GM21381 (cell line): ENCODE results near the gene SH3GL2.

Experiments used
- ATAC-seq: cut with Tn5 transposase; IDR thresholded peaks from one replicate; pipeline ENCODE4 v1.9.1; 2021; ENCODE audit warnings: mild to moderate bottlenecking, moderate library complexity; ENCODE audit not compliant: unreplicated experiment

Gene SH3GL2

GRCh38 chr9:17609312-17610005 is 30.6 kb downstream of the SH3GL2 start:
- ATAC-seq, result no peak

GRCh38 chr9:17611342-17611741 is 32.5 kb downstream of the SH3GL2 start:
- no peak for ATAC-seq

DNA sequence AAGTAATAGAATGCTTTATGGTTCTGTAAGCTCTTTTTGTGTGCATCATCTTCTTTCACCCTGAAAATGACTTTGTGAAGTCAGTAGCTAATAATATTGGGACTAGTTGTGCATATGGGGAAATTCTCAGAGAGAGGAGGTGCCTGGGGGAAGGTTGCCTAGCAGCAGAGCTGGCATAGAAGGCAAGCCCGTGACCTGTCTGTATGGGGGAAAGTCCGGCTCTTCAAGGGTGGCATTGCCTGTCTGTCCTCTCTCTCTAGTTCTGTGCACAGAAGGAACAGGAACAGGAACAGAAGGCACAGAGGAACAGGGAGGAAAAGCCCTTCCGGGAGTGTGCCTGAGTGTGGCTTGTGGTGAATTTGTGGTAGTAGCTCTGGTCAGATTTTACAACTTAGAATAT is 33.1 kb downstream of the SH3GL2 start:
- no peak for ATAC-seq

- no peak for ATAC-seq
Measured at GRCh38 chr9:17613758-17614157, 34.9 kb downstream of the SH3GL2 start.

GRCh38 chr9:17614250-17614649 is 35.4 kb downstream of the SH3GL2 start:
- ATAC-seq, result no peak

DNA sequence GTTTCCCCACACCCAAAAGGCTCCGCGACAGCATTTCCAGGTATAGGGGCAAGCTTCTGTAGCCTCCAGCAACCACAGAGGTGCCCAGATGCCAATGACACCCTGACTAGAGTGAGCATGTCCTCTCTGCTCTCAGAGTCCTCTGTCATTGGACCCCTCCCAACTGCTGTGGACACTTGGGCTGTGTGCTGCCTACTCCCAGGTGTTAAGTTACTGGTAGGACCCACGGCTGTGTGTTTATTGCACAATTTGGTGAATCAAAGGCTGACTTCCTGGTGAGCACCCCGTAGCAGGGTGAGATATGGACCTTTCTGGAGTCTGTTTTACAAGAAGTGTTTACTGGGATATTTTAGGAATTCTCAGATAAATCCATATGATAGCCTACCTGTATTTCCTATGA is 36.0 kb downstream of the SH3GL2 start:
- ATAC-seq, result no peak

DNA sequence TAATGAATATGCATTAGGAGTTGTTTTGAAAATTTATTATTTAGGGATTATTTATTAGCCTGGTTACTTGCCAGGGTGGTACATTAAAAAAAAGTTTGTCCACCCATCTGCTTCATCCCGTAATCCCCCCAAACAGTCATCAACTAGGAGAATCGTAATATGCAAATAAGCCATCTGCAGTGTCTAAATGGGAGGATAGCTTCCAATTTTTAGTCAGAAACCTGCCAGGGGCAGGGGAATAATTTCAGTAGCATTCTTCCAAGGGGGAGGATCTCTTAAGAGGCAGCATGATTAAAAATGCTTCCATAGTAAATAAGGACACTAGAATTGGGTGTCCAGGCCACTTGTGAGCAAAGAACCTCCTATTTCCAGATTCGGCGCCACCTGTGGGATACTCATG is 43.3 kb downstream of the SH3GL2 start:
- ATAC-seq, result no peak

- no peak for ATAC-seq
Measured at GRCh38 chr9:17622749-17623148, 43.9 kb downstream of the SH3GL2 start.

GRCh38 chr9:17623965-17624364 is 45.1 kb downstream of the SH3GL2 start:
- ATAC-seq, result no peak

DNA sequence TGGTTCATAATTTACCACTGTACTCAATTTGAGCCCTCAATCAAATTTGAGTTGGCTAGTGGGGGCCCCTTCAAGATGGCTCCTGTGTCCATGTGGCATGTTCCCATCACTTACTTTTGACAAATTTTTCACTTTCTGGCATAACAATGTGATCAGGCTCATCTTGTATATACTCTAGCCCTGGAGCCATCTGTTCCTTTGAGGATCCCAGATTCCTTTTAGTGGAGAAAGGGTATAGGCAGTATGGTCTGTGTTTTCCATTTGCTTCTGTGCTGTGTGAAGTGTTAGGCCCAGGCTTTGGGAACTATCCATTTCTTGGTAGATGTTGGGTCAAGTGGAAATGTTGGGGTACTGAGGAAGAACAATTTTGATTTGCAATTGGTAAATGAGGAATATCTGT is 45.7 kb downstream of the SH3GL2 start:
- no peak for ATAC-seq

DNA sequence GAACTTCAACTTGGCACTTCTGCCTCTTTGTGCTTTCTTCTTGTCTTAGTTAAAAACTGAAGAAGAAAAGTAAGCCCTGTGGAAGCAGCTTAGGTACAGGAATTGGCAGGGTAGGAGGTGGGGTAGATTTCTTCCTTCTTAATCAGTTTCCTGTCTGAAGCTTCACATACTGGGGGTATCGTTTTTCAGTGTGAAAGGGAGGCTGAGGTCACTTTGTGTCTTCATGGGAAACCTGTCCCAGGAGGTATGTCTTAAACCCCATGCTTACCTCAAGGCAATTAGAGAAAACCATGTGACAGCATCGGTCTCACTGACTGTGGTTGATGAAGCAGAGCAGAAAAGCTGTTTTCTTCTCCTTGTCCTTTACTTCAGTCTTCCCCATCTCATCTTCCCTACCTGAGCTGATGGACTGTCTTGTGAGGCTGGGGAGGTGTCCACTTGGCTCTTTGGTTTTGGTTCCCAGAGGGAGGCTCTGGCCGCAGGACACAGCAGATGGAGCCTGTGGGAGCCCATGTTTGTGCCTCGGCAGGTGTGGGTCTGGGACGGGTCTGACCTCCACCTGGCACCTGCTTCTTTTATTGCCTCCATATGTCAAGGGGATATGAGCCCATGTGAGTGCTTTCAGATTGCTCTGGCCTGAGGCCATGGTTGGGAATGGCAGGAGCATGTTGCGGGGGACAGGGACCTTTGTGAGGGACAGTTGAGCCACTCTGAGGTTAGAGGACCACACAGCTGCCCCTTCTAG is 47.0 kb downstream of the SH3GL2 start:
- no peak for ATAC-seq

DNA sequence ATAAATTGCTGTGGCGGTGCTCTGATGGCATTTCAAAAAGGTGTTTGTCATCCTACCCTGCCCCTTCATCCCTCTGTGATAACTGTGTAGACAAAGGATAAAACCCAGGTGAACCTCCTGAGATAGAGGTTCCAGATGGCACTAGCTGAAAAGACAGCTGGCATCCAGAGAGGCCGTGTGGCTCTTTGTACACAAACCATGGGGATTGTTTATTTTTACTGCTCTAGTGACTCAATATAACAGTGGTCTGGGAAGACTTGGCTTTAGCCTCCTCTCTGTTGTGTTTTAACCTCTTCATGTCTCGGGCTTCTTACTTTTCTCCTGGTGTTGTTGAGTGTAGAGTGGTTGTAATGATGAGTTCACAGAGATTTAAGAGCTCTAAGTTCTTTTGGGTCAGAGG is 48.8 kb downstream of the SH3GL2 start:
- no peak for ATAC-seq

DNA sequence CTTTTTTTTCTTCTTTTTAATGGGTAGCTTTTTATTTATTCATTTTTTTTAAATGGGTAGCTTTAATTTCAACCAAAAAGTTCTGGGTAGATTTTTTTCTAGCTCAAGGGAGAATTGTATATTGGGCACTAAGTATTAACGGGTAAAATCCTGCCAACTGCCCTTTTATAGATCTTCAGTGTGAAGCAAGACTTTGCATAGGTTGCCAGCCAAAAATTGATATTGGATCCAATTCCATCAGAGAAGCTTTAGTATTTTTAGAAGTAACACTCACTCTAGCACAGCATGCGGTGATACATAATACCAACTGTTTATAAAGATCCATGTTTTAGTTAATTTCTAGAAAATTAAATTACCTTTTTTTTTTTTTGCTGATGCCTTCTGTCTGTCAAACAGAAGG is 49.8 kb downstream of the SH3GL2 start:
- ATAC-seq, result no peak

DNA sequence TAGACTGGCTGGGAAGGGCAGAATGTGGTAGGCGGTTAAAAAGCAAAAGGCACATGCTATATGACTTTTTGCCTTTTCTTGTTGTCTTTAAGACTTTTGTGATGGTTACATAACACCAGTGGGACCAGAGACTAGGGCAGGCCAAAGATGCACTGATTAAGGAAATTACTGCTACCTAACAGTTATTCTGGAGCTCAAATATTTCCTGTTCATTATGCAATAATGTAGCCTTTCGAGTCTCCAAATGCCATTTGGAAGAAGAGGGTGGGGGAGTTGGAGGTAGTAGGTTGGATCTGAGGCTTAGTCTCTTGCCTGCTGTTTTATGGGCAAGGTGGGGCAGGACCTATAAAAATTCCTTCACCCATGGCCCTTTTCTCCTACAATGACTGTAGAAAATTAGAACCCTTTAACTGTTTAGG is 51.7 kb downstream of the SH3GL2 start:
- no peak for ATAC-seq

DNA sequence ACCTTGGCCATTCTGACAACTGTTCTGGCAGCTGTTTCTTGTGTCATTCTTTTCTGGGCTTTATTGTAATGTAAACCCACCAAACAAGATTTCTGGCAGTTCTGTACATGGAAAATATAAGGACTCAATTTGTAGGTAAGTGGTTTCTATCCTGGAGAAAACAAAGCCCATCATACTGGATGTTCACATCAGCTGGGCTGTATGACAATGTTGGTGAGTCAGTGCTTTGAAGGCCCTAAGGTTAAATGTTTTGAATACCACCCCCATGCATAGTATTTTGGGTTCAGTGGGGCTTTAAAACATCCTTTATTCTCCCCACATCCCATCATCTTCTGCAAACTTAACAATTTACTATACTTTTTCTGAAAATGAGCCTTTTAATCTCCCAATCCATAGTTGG is 52.5 kb downstream of the SH3GL2 start:
- ATAC-seq, result no peak

- no peak for ATAC-seq
Measured at GRCh38 chr9:17632994-17633393, 54.1 kb downstream of the SH3GL2 start.

DNA sequence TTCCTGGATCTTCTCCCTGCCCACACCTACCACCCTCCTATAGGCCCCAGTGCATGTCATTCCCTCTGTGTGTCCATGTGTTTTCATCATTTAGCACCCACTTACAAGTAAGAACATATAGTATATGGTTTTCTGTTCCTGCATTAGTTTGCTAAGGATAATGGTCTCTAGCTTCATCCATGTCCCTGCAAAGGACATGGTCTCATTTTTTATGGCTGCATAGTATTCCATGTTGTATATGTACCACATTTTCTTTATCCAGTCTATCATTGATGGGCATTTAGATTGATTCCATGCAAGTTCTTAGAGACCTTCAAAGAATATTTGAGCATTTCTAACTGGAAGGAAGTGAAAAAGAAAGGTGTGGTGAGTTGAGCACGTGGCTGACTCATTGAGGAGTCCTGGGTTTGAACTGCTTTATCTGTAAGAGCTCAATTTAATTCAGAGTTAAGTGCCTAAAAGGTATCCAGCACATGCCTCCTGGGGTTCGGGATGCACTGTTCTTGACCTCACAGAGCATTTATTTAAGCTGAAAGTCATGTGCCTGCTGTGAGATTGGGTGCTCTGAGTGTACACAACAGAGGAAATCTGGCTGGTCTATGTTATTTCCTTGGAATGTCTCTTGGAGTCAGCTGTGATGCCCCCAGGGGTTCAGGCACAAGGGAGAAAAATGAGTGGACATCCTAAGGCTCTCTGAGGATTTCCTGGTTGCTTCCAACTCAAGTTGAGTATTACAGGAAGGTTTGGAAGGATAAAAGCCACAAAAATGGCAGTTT is 56.4 kb downstream of the SH3GL2 start:
- no peak for ATAC-seq

- no peak for ATAC-seq
Measured at GRCh38 chr9:17636349-17636748, 57.5 kb downstream of the SH3GL2 start.

GRCh38 chr9:17636821-17637220 is 58.0 kb downstream of the SH3GL2 start:
- no peak for ATAC-seq

DNA sequence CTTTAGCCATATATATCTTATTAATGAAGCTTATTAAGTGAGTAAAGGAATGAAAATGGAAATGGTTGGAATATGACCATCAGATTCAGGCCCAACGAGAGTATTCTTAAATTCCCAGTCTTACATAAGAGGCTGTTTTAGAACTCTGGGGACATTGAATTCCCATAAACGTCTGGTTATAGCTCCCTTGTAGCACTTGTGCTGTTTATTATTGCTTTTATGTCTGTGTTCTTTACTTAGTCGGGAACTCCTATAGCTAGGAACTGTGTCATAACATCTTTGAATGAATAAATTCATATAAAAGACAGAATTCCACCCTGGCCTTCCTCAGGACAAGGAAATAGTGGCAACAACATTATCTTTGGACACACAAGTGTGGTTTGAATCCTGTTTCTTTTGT is 58.4 kb downstream of the SH3GL2 start:
- no peak for ATAC-seq

DNA sequence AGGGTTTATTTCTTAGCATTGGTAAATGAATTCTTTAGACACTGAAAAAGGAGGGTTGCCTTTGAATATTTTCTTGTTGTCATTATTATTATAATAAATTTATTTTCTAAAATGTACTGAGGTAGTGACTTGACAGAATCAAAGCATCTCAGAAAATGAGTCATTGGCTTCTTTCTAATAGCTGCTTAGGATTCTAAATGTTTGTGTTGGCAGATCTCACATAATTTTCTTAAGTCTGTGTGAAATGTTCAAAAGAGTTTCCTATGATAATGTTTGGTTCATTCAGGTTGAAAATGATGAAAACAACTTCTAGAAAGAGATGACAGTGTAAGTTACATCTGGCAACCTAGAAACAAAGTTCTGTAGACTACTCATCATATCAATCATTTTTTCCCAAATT is 69.7 kb downstream of the SH3GL2 start:
- no peak for ATAC-seq

DNA sequence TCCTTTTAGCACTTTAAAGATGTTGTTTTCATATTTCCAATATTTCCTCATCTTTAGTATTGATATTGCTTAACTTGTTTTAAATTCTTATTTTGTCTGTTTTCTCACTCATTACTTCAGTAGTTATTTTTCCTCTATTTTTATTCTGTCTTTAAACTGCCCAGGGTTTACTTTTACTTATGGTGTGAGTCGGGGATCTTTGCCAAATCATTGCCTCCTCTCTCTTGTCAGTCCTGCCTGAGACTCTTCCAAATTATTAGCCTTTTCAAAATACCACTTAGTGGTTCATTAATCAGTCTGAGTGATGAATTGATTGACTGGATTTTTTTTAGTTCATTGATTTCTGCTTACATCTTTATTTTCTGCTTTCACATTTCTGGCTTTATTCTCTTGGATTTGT is 72.9 kb downstream of the SH3GL2 start:
- no peak for ATAC-seq
